ENCODE data around the gene KCTD7.
"Not testable (repeated sequence)": the region's sequence is repeated elsewhere in the genome, so short reads cannot be mapped to it uniquely, and the experiment has no call there.

KCTD7 gene

GRCh38 chr7:66588226-66588625, 40.5 kb upstream of the KCTD7 start:
- not testable (repeated sequence) for H3K4me2 ChIP-seq (ENCODE audit: low read length); H3K27ac ChIP-seq (ENCODE audit: low read depth, low read length); H3K23ac ChIP-seq (ENCODE audit: low read length); H2AK5ac ChIP-seq (ENCODE audit: low read length); H2BK120ac ChIP-seq (ENCODE audit: low read depth, low read length); H2BK15ac ChIP-seq (replicated peaks; ENCODE audit: low read depth); H3K27me3 ChIP-seq (ENCODE audit: insufficient read depth, low read length, poor library complexity); H3K4me3 ChIP-seq (ENCODE audit: low read length); H4K8ac ChIP-seq (ENCODE audit: low read depth, low read length); H2BK5ac ChIP-seq (ENCODE audit: low read length); H3K18ac ChIP-seq (ENCODE audit: low read length); DNase-seq; H3K9ac ChIP-seq (ENCODE audit: low read length); H3K56ac ChIP-seq (ENCODE audit: low read length); H3K4me1 ChIP-seq (ENCODE audit: control insufficient read depth, low read depth, low read length); H3K4ac ChIP-seq (ENCODE audit: low read depth, low read length); H4K5ac ChIP-seq (ENCODE audit: low read length); H3K36me3 ChIP-seq (ENCODE audit: control insufficient read depth, insufficient read depth, low read length); H3K79me1 ChIP-seq (ENCODE audit: low read length)
- peaks cover 70% of the 10 kb centered on the region for H3K79me2 ChIP-seq (ENCODE audit: control insufficient read depth, insufficient read depth, low read length)
- no CpG with 5 or more reads among the region's 1 CpG for WGBS (ENCODE audit: extremely low coverage, insufficient coverage, low lambda C conversion rate)

GRCh38 chr7:66588856-66589570, 39.7 kb upstream of the KCTD7 start:
- H3K27ac ChIP-seq (ENCODE audit: low read depth, low read length); H2BK120ac ChIP-seq (ENCODE audit: low read depth, low read length); H3K4me2 ChIP-seq (ENCODE audit: low read length); H4K8ac ChIP-seq (ENCODE audit: low read depth, low read length); H3K27me3 ChIP-seq (ENCODE audit: insufficient read depth, low read length, poor library complexity); DNase-seq; H3K9ac ChIP-seq (ENCODE audit: low read length); H3K4me3 ChIP-seq (ENCODE audit: low read length); H3K56ac ChIP-seq (ENCODE audit: low read length); H3K18ac ChIP-seq (ENCODE audit: low read length); H2AK5ac ChIP-seq (ENCODE audit: low read length); H3K23ac ChIP-seq (ENCODE audit: low read length); H3K36me3 ChIP-seq (ENCODE audit: control insufficient read depth, insufficient read depth, low read length); H3K4me1 ChIP-seq (ENCODE audit: control insufficient read depth, low read depth, low read length); H2BK5ac ChIP-seq (ENCODE audit: low read length); H2BK15ac ChIP-seq (replicated peaks; ENCODE audit: low read depth); H3K4ac ChIP-seq (ENCODE audit: low read depth, low read length); H3K79me1 ChIP-seq (ENCODE audit: low read length); H4K5ac ChIP-seq (ENCODE audit: low read length): not testable (repeated sequence)
- no CpG with 5 or more reads among the region's 5 CpGs for WGBS (ENCODE audit: extremely low coverage, insufficient coverage, low lambda C conversion rate)
- peaks cover 64% of the 10 kb centered on the region for H3K79me2 ChIP-seq (ENCODE audit: control insufficient read depth, insufficient read depth, low read length)

GRCh38 chr7:66590302-66591057, 38.2 kb upstream of the KCTD7 start:
- peak overlapping the region; percentile 15 for H3K4me2 ChIP-seq (ENCODE audit: low read length)
- peaks cover 55% of the 10 kb centered on the region for H3K79me2 ChIP-seq (ENCODE audit: control insufficient read depth, insufficient read depth, low read length)
- not testable (repeated sequence) for H2BK5ac ChIP-seq (ENCODE audit: low read length); H3K4ac ChIP-seq (ENCODE audit: low read depth, low read length); H3K27ac ChIP-seq (ENCODE audit: low read depth, low read length); H3K4me3 ChIP-seq (ENCODE audit: low read length); H3K18ac ChIP-seq (ENCODE audit: low read length); H3K27me3 ChIP-seq (ENCODE audit: insufficient read depth, low read length, poor library complexity); H3K23ac ChIP-seq (ENCODE audit: low read length); H2AK5ac ChIP-seq (ENCODE audit: low read length); H2BK120ac ChIP-seq (ENCODE audit: low read depth, low read length); H4K5ac ChIP-seq (ENCODE audit: low read length); H3K79me1 ChIP-seq (ENCODE audit: low read length); H2BK15ac ChIP-seq (replicated peaks; ENCODE audit: low read depth); H4K8ac ChIP-seq (ENCODE audit: low read depth, low read length); H3K36me3 ChIP-seq (ENCODE audit: control insufficient read depth, insufficient read depth, low read length); H3K4me1 ChIP-seq (ENCODE audit: control insufficient read depth, low read depth, low read length)
- peak overlapping the region; percentile 47 for H3K9ac ChIP-seq (ENCODE audit: low read length)
- DNase-seq, result peak; percentile 18
- H3K56ac ChIP-seq (ENCODE audit: low read length), result peak overlapping the region; percentile 73
- WGBS (ENCODE audit: extremely low coverage, insufficient coverage, low lambda C conversion rate), result no CpG with 5 or more reads among the region's 11 CpGs

- H3K23ac ChIP-seq (ENCODE audit: low read length); H2AK5ac ChIP-seq (ENCODE audit: low read length); H4K8ac ChIP-seq (ENCODE audit: low read depth, low read length); H3K4me1 ChIP-seq (ENCODE audit: control insufficient read depth, low read depth, low read length); H4K5ac ChIP-seq (ENCODE audit: low read length); H2BK15ac ChIP-seq (replicated peaks; ENCODE audit: low read depth); H2BK5ac ChIP-seq (ENCODE audit: low read length); H2BK120ac ChIP-seq (ENCODE audit: low read depth, low read length); H3K79me1 ChIP-seq (ENCODE audit: low read length); H3K27me3 ChIP-seq (ENCODE audit: insufficient read depth, low read length, poor library complexity); H3K36me3 ChIP-seq (ENCODE audit: control insufficient read depth, insufficient read depth, low read length): not testable (repeated sequence)
- peak overlapping the region; percentile 84 for H3K27ac ChIP-seq (ENCODE audit: low read depth, low read length)
- H3K4ac ChIP-seq (ENCODE audit: low read depth, low read length), result peak overlapping the region; percentile 73
- peak overlapping the region; percentile 64 for H3K4me3 ChIP-seq (ENCODE audit: low read length)
- H3K79me2 ChIP-seq (ENCODE audit: control insufficient read depth, insufficient read depth, low read length), result peaks cover 50% of the 10 kb centered on the region
- H3K4me2 ChIP-seq (ENCODE audit: low read length), result peak overlapping the region; percentile 35
- peak; percentile 24 for DNase-seq
- H3K9ac ChIP-seq (ENCODE audit: low read length), result peak overlapping the region; percentile 81
- WGBS (ENCODE audit: extremely low coverage, insufficient coverage, low lambda C conversion rate), result no CpG with 5 or more reads among the region's 35 CpGs
- peak overlapping the region; percentile 20 for H3K18ac ChIP-seq (ENCODE audit: low read length)
- H3K56ac ChIP-seq (ENCODE audit: low read length), result peak overlapping the region; percentile 93
These were observed 37.5 kb upstream of the KCTD7 start for GRCh38 chr7:66591058-66591798.

GRCh38 chr7:66591799-66592596, 36.7 kb upstream of the KCTD7 start:
- Histone ChIP-seq H3K23ac (ENCODE audit: low read length) (peak overlapping the region; percentile 0), H3K4me2 (ENCODE audit: low read length) (peak overlapping the region; percentile 35), H3K4ac (ENCODE audit: low read depth, low read length) (peak overlapping the region; percentile 73), H3K18ac (ENCODE audit: low read length) (peak overlapping the region; percentile 20), H3K9ac (ENCODE audit: low read length) (peak overlapping the region; percentile 81), H2BK15ac (replicated peaks; ENCODE audit: low read depth) (no peak overlapping the region), H3K4me1 (ENCODE audit: control insufficient read depth, low read depth, low read length) (peaks cover 2% of the 10 kb centered on the region), H3K27ac (ENCODE audit: low read depth, low read length) (peak overlapping the region; percentile 84), H3K79me1 (ENCODE audit: low read length) (no peaks in the 10 kb centered on the region), H3K79me2 (ENCODE audit: control insufficient read depth, insufficient read depth, low read length) (peaks cover 43% of the 10 kb centered on the region), H4K5ac (ENCODE audit: low read length) (no peak overlapping the region), H3K56ac (ENCODE audit: low read length) (peak overlapping the region; percentile 93), H2BK120ac (ENCODE audit: low read depth, low read length) (no peak overlapping the region), H2AK5ac (ENCODE audit: low read length) (no peak overlapping the region), H3K27me3 (ENCODE audit: insufficient read depth, low read length, poor library complexity) (no peaks in the 10 kb centered on the region), H4K8ac (ENCODE audit: low read depth, low read length) (no peak overlapping the region), H3K4me3 (ENCODE audit: low read length) (peak overlapping the region; percentile 64), H2BK5ac (ENCODE audit: low read length) (peak overlapping the region; percentile 52), H3K36me3 (ENCODE audit: control insufficient read depth, insufficient read depth, low read length) (no peaks in the 10 kb centered on the region)
- WGBS (ENCODE audit: extremely low coverage, insufficient coverage, low lambda C conversion rate), result no CpG with 5 or more reads among the region's 83 CpGs
- DNase-seq, result peak; percentile 98
